ENCODE results near the gene RAP1GAP2. TPM values are rescaled to one million over a fixed set of nuclear protein-coding genes. Genes with fewer than 3 reads are reported as not detected.

RAP1GAP2 gene
- total RNA-seq, 1 donor from 2014 or later = 3.8 TPM

DNA sequence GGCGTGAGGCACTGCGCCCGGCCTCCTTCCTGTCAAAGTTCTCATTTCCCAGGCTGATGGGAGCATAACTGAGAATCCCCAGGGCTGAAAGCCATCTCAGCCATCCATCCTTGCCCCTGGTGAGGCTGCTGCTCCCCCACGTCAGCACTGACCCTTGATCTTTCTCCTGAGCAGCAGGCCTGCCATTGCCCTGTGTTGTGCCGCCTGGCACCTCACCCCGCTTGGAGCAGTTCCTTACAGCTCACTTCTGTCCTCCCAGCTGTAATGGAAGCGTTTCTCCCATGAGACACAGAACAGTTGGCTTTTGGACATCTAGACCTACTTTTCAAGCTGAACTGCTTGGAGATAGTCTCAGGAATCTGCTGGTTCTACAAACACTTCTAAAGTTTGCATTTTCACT, 215.7 kb downstream of the RAP1GAP2 start:
- H3K27me3 Mint-ChIP-seq (ENCODE audit: insufficient read depth, low read depth) = peaks cover 9% of the 10 kb centered on the region
- peak overlapping the region; percentile 66 for H3K27ac Mint-ChIP-seq
- Histone ChIP-seq H3K27ac (no peak overlapping the region), H3K4me2 (no peak overlapping the region), H4K20me1 (ENCODE audit: low read depth) (no peaks in the 10 kb centered on the region), H3F3A (ENCODE audit: low read depth) (no peaks in the 10 kb centered on the region), H2AFZ (replicated peaks) (no peak overlapping the region), H3K9ac (no peak overlapping the region), H3K27me3 (no peaks in the 10 kb centered on the region), H3K36me3 (no peaks in the 10 kb centered on the region), H3K4me1 (no peaks in the 10 kb centered on the region), H3K9me3 (ENCODE audit: low read depth) (no peaks in the 10 kb centered on the region), H3K4me3 (no peak overlapping the region), H3K79me2 (ENCODE audit: low read depth) (no peaks in the 10 kb centered on the region)
- TF ChIP-seq, protein P1, sequence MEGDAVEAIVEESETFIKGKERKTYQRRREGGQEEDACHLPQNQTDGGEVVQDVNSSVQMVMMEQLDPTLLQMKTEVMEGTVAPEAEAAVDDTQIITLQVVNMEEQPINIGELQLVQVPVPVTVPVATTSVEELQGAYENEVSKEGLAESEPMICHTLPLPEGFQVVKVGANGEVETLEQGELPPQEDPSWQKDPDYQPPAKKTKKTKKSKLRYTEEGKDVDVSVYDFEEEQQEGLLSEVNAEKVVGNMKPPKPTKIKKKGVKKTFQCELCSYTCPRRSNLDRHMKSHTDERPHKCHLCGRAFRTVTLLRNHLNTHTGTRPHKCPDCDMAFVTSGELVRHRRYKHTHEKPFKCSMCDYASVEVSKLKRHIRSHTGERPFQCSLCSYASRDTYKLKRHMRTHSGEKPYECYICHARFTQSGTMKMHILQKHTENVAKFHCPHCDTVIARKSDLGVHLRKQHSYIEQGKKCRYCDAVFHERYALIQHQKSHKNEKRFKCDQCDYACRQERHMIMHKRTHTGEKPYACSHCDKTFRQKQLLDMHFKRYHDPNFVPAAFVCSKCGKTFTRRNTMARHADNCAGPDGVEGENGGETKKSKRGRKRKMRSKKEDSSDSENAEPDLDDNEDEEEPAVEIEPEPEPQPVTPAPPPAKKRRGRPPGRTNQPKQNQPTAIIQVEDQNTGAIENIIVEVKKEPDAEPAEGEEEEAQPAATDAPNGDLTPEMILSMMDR (IDR thresholded peaks at IDR 0.05) = no peak
- TF ChIP-seq EZH2phosphoT487 (IDR thresholded peaks at IDR 0.05) = no peak
- no peak for TF ChIP-seq EZH2 (IDR thresholded peaks at IDR 0.05)
- H3K4me1 Mint-ChIP-seq = peaks cover 5% of the 10 kb centered on the region
- no peak overlapping the region for H3K4me3 Mint-ChIP-seq
- no peak for DNase-seq (ENCODE audit: low spot score)
- no peaks in the 10 kb centered on the region for H3K9me3 Mint-ChIP-seq
- H3K36me3 Mint-ChIP-seq = no peaks in the 10 kb centered on the region

DNA sequence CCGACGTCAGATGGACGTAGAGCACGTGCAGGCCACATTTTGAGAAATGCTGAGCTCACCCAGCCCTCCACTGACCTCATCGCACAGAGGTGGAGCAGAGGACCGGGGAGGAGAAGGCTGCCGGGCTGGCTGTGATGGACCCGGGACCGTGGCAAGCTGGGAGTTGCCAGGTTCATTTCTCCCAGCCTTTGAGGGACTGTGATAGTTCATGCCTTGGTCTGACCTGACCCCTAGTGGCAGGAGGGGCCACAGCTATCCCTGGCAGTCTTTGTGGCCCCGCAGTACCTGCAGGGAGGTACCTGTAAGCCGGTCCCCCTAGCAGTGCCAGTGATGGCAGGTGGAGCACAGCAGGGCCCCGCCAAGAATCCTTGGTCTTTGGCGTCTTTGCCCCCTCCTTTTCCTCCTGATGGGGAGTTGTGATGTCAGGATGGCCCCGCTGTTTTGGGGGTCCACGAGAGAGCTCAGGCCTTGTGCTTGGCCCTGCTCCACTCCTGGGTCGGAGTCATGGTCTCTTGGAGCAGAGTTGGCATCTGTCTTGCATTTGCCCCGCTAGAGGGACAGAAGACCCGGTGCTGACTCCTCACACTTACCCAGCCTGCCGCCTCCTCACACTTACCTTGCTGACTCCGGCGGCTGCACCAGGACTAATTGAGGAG, 216.8 kb downstream of the RAP1GAP2 start:
- Histone ChIP-seq H3K9me3 (ENCODE audit: low read depth) (no peaks in the 10 kb centered on the region), H3K36me3 (no peaks in the 10 kb centered on the region), H3F3A (ENCODE audit: low read depth) (no peaks in the 10 kb centered on the region), H3K9ac (no peak overlapping the region), H2AFZ (replicated peaks) (no peak overlapping the region), H3K27me3 (no peaks in the 10 kb centered on the region), H4K20me1 (ENCODE audit: low read depth) (no peaks in the 10 kb centered on the region), H3K79me2 (ENCODE audit: low read depth) (no peaks in the 10 kb centered on the region), H3K4me3 (no peak overlapping the region), H3K4me1 (no peaks in the 10 kb centered on the region), H3K4me2 (no peak overlapping the region), H3K27ac (no peak overlapping the region)
- Mint-ChIP-seq H3K4me1 (peaks cover 5% of the 10 kb centered on the region), H3K36me3 (no peaks in the 10 kb centered on the region), H3K27ac (no peak overlapping the region), H3K4me3 (no peak overlapping the region), H3K9me3 (no peaks in the 10 kb centered on the region), H3K27me3 (ENCODE audit: insufficient read depth, low read depth) (peaks cover 5% of the 10 kb centered on the region)
- TF ChIP-seq, protein P1 (IDR thresholded peaks at IDR 0.05) = peak; percentile 84
- TF ChIP-seq EZH2 (IDR thresholded peaks at IDR 0.05) = no peak
- peak; percentile 80 for DNase-seq (ENCODE audit: low spot score)

DNA sequence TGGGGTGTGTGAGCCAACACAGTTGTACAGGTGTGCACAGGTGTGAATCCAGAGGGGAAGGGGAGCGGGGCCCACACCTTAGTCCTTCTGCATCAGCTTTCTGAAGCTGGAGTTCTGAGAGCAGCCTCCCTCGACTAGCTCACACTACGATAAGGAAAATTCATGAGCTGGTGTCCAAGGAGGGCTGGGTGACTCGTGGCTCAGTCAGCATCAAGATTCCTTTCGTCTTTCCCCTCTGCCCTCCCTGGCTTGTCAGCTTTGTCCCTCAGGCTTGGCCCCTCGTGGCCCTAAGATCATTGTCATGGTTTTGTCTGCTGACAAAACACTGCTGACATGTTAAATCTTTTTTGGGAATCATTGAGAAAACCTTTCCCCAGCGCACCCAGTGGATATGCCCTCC, 219.7 kb downstream of the RAP1GAP2 start:
- Histone ChIP-seq H3F3A (ENCODE audit: low read depth) (no peaks in the 10 kb centered on the region), H3K9me3 (ENCODE audit: low read depth) (no peaks in the 10 kb centered on the region), H3K36me3 (no peaks in the 10 kb centered on the region), H3K4me3 (no peak overlapping the region), H3K4me2 (no peak overlapping the region), H2AFZ (replicated peaks) (no peak overlapping the region), H3K4me1 (no peaks in the 10 kb centered on the region), H4K20me1 (ENCODE audit: low read depth) (no peaks in the 10 kb centered on the region), H3K27ac (no peak overlapping the region), H3K9ac (no peak overlapping the region), H3K27me3 (no peaks in the 10 kb centered on the region), H3K79me2 (ENCODE audit: low read depth) (no peaks in the 10 kb centered on the region)
- Mint-ChIP-seq H3K4me1 (peaks cover 5% of the 10 kb centered on the region), H3K36me3 (no peaks in the 10 kb centered on the region), H3K9me3 (no peaks in the 10 kb centered on the region), H3K27me3 (ENCODE audit: insufficient read depth, low read depth) (peaks cover 7% of the 10 kb centered on the region), H3K27ac (no peak overlapping the region), H3K4me3 (no peak overlapping the region)
- TF ChIP-seq, protein P1 (IDR thresholded peaks at IDR 0.05) = no peak
- no peak for TF ChIP-seq EZH2phosphoT487 (IDR thresholded peaks at IDR 0.05)
- no peak for TF ChIP-seq EZH2 (IDR thresholded peaks at IDR 0.05)
- no peak for DNase-seq (ENCODE audit: low spot score)

Measured in neural progenitor cell (in vitro differentiated cells).